HG03460 (cell line): ENCODE measurements around the gene CAPN1.
"Not testable (repeated sequence)": the region's sequence is repeated elsewhere in the genome, so short reads cannot be mapped to it uniquely, and the experiment has no call there.

Experiments used
- ATAC-seq: cut with Tn5 transposase; IDR thresholded peaks from one replicate; pipeline ENCODE4 v1.9.1; 2021; ENCODE audit not compliant: unreplicated experiment

The CAPN1 gene

GRCh38 chr11:65215441-65216076 is 33.8 kb downstream of the CAPN1 start:
- no peak for ATAC-seq

GRCh38 chr11:65216830-65217229 is 35.1 kb downstream of the CAPN1 start:
- no peak for ATAC-seq

- ATAC-seq = no peak
These were observed 36.0 kb downstream of the CAPN1 start for GRCh38 chr11:65217441-65218423.

- ATAC-seq = no peak
These were observed 36.7 kb downstream of the CAPN1 start for GRCh38 chr11:65218446-65218845.

- ATAC-seq = no peak
These were observed 38.1 kb downstream of the CAPN1 start for GRCh38 chr11:65219930-65220213.

- no peak for ATAC-seq
These were observed 39.3 kb downstream of the CAPN1 start for GRCh38 chr11:65221026-65221425.

GRCh38 chr11:65223011-65223410 is 41.3 kb downstream of the CAPN1 start:
- ATAC-seq = no peak

GRCh38 chr11:65224930-65225278 is 43.2 kb downstream of the CAPN1 start:
- no peak for ATAC-seq

- no peak for ATAC-seq
These were observed 43.8 kb downstream of the CAPN1 start for GRCh38 chr11:65225279-65226102.

- ATAC-seq = no peak
These were observed 44.3 kb downstream of the CAPN1 start for GRCh38 chr11:65226103-65226442.

- ATAC-seq = no peak
These were observed 46.2 kb downstream of the CAPN1 start for GRCh38 chr11:65227879-65228278.

- no peak for ATAC-seq
These were observed 54.7 kb downstream of the CAPN1 start for GRCh38 chr11:65236194-65237059.

- ATAC-seq = not testable (repeated sequence)
These were observed 56.6 kb downstream of the CAPN1 start for GRCh38 chr11:65238302-65238701.

GRCh38 chr11:65241134-65241533 is 59.4 kb downstream of the CAPN1 start:
- ATAC-seq = no peak

GRCh38 chr11:65241692-65242091 is 60.0 kb downstream of the CAPN1 start:
- ATAC-seq = no peak

GRCh38 chr11:65242389-65242788 is 60.7 kb downstream of the CAPN1 start:
- ATAC-seq = no peak

- ATAC-seq = no peak
These were observed 62.1 kb downstream of the CAPN1 start for GRCh38 chr11:65243797-65244196.

- not testable (repeated sequence) for ATAC-seq
These were observed 63.3 kb downstream of the CAPN1 start for GRCh38 chr11:65245046-65245445.

- no peak for ATAC-seq
These were observed 64.8 kb downstream of the CAPN1 start for GRCh38 chr11:65246506-65246905.

GRCh38 chr11:65248184-65248710 is 66.5 kb downstream of the CAPN1 start:
- ATAC-seq = not testable (repeated sequence)

- no peak for ATAC-seq
These were observed 69.7 kb downstream of the CAPN1 start for GRCh38 chr11:65251476-65251875.
